Raji (cell line): ENCODE results near the gene LLPH.

Source experiments
- POLR2A ChIP-seq: IDR thresholded peaks from 2 replicates; pipeline ENCODE4 v1.6.1; 2011; ENCODE audit warnings: low read depth, low read length, control low read depth; ENCODE audit not compliant: insufficient read depth

Gene LLPH

GRCh38 chr12:66072135-66072534 lies 58.4 kb downstream of the LLPH start:
- no peak for TF ChIP-seq POLR2A

- TF ChIP-seq POLR2A = no peak
These were observed 59.0 kb downstream of the LLPH start for GRCh38 chr12:66071549-66071948.

GRCh38 chr12:66070378-66071120 lies 60.0 kb downstream of the LLPH start:
- TF ChIP-seq POLR2A = no peak

GRCh38 chr12:66066929-66067523 lies 63.5 kb downstream of the LLPH start:
- TF ChIP-seq POLR2A = no peak
